DOHH2 (cell line): ENCODE results near the gene CCDC146.

Source experiments
- H3F3A ChIP-seq: fragments of 200-600 bp; sonication (generic), shearing (Covaris generic); 2 replicates; pipeline ENCODE4 v1.6.0; 2016; ENCODE audit warnings: antibody characterized with exemption, mild to moderate bottlenecking; ENCODE audit not compliant: control insufficient read depth, insufficient read depth
- H3K27ac ChIP-seq: fragments of 200-600 bp; sonication (generic); 2 replicates; pipeline ENCODE4 v1.5.1; 2014; ENCODE audit warnings: low read depth, mild to moderate bottlenecking, low read length, moderate library complexity
- H3K27me3 ChIP-seq: fragments of 200-600 bp; sonication (generic); 2 replicates; pipeline ENCODE4 v1.6.1; 2014; ENCODE audit warnings: mild to moderate bottlenecking, low read length, mixed read lengths; ENCODE audit not compliant: control insufficient read depth
- H3K36me3 ChIP-seq: fragments of 200-600 bp; sonication (generic); 2 replicates; pipeline ENCODE4 v1.6.1; 2014; ENCODE audit warnings: mild to moderate bottlenecking, low read length, moderate library complexity, mixed read lengths; ENCODE audit not compliant: control insufficient read depth
- H3K4me1 ChIP-seq: fragments of 200-600 bp; sonication (generic); 2 replicates; pipeline ENCODE4 v1.6.1; 2014; ENCODE audit warnings: mild to moderate bottlenecking, low read length, mixed read lengths; ENCODE audit not compliant: control insufficient read depth
- H3K4me2 ChIP-seq: fragments of 200-600 bp; sonication (generic); 2 replicates; pipeline ENCODE4 v1.6.0; 2014; ENCODE audit warnings: mild to moderate bottlenecking, low read length, moderate library complexity
- H3K4me3 ChIP-seq: fragments of 200-600 bp; sonication (generic); 2 replicates; pipeline ENCODE4 v1.5.1; 2014; ENCODE audit warnings: mild to moderate bottlenecking, low read length, mixed read lengths
- H3K79me2 ChIP-seq: fragments of 200-600 bp; sonication (generic); 2 replicates; pipeline ENCODE4 v1.6.1; 2014; ENCODE audit warnings: mild to moderate bottlenecking, low read length, mixed read lengths; ENCODE audit not compliant: control insufficient read depth
- H3K9me2 ChIP-seq: fragments of 200-600 bp; sonication (generic); replicated peaks from 2 replicates; pipeline ENCODE4 v1.6.1; 2014; ENCODE audit warnings: mild to moderate bottlenecking, low read length, mixed read lengths; ENCODE audit not compliant: control insufficient read depth
- H3K9me3 ChIP-seq: fragments of 200-600 bp; sonication (generic); 2 replicates; pipeline ENCODE4 v1.6.1; 2014; ENCODE audit warnings: antibody characterized with exemption, low read length, mixed read lengths; ENCODE audit not compliant: control insufficient read depth, insufficient read depth
- H4K20me1 ChIP-seq: fragments of 200-600 bp; sonication (generic); 2 replicates; pipeline ENCODE4 v1.6.0; 2014; ENCODE audit warnings: low read depth, mild to moderate bottlenecking, antibody characterized with exemption, low read length, moderate library complexity; ENCODE audit not compliant: control insufficient read depth, insufficient read depth
- EZH2phosphoT487 ChIP-seq: fragments of 200-600 bp; sonication (generic); IDR thresholded peaks from 2 replicates; pipeline ENCODE4 v1.6.1; 2017; ENCODE audit warnings: borderline replicate concordance, mild to moderate bottlenecking, antibody characterized with exemption, low read length, moderate library complexity, mixed read lengths
- TF ChIP-seq, protein P1 (sequence below): fragments of 200-600 bp; sonication (generic); IDR thresholded peaks from one replicate; pipeline ENCODE4 v1.5.1; 2014; ENCODE audit warnings: antibody characterized with exemption, mild to moderate bottlenecking, low read depth, low read length; ENCODE audit not compliant: poor library complexity, severe bottlenecking

Gene CCDC146

GRCh38 chr7:77284616-77285015 lies 162.2 kb downstream of the CCDC146 start:
- no peaks in the 10 kb centered on the region for H3F3A ChIP-seq

DNA sequence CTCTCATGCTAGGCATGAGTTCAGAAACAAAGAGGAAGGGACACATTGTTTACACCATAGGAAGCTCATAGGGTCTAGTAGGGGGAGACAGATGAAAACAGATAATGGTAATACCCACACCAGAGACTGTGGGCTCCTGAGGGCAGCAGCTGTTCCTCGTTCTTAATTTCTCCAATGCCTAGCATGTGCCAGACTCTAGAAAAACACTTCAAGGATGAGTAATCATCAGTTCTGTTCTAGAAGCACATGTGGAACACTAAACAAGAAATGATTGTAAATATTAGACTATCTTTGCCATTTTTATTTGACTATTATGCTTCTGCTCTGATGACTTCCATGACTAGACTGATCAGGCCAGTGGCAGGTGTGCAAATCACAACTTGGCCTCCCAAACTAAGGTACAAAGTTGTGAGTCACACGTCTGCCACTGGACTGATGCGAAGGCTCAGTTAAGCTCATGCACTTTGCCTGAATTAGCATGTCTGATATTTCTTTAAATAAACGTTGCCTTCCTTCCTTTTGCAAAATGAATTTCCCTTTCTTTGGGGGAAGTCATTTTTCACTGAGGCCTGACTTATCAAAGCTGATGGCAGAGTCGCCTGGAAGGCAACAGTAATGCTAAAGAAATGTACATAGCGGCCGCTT lies 166.4 kb downstream of the CCDC146 start:
- no peaks in the 10 kb centered on the region for H3K9me2 ChIP-seq
- no peaks in the 10 kb centered on the region for H3F3A ChIP-seq
- H3K36me3 ChIP-seq: no peaks in the 10 kb centered on the region
- no peaks in the 10 kb centered on the region for H3K79me2 ChIP-seq
- H4K20me1 ChIP-seq: no peaks in the 10 kb centered on the region
- H3K9me3 ChIP-seq: no peaks in the 10 kb centered on the region
- H3K27me3 ChIP-seq: no peaks in the 10 kb centered on the region
- no peak overlapping the region for H3K27ac ChIP-seq
- TF ChIP-seq EZH2phosphoT487: no peak
- TF ChIP-seq, protein P1, sequence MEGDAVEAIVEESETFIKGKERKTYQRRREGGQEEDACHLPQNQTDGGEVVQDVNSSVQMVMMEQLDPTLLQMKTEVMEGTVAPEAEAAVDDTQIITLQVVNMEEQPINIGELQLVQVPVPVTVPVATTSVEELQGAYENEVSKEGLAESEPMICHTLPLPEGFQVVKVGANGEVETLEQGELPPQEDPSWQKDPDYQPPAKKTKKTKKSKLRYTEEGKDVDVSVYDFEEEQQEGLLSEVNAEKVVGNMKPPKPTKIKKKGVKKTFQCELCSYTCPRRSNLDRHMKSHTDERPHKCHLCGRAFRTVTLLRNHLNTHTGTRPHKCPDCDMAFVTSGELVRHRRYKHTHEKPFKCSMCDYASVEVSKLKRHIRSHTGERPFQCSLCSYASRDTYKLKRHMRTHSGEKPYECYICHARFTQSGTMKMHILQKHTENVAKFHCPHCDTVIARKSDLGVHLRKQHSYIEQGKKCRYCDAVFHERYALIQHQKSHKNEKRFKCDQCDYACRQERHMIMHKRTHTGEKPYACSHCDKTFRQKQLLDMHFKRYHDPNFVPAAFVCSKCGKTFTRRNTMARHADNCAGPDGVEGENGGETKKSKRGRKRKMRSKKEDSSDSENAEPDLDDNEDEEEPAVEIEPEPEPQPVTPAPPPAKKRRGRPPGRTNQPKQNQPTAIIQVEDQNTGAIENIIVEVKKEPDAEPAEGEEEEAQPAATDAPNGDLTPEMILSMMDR: no peak
- no peak overlapping the region for H3K4me2 ChIP-seq
- H3K4me1 ChIP-seq: no peaks in the 10 kb centered on the region
- H3K4me3 ChIP-seq: no peak overlapping the region

More at GRCh38 chr7:77284616-77285015, 162.2 kb downstream of the CCDC146 start:
- Histone ChIP-seq H3K36me3 (no peaks in the 10 kb centered on the region), H3K4me3 (no peak overlapping the region), H3K9me3 (no peaks in the 10 kb centered on the region), H3K79me2 (no peaks in the 10 kb centered on the region), H4K20me1 (no peaks in the 10 kb centered on the region), H3K4me2 (no peak overlapping the region), H3K27me3 (0 out of 2 replicates have a peak, but pooled peaks cover 3% of the 10 kb centered on the region), H3K9me2 (no peaks in the 10 kb centered on the region), H3K27ac (no peak overlapping the region), H3K4me1 (no peaks in the 10 kb centered on the region)
- TF ChIP-seq, protein P1: no peak
- no peak for TF ChIP-seq EZH2phosphoT487

- H3K4me1 ChIP-seq: no peaks in the 10 kb centered on the region
Observed at GRCh38 chr7:77289387-77289786, 167.0 kb downstream of the CCDC146 start.

More at GRCh38 chr7:77289387-77289786, 167.0 kb downstream of the CCDC146 start:
- Histone ChIP-seq H3F3A (no peaks in the 10 kb centered on the region), H3K9me3 (no peaks in the 10 kb centered on the region), H3K36me3 (no peaks in the 10 kb centered on the region), H3K27ac (no peak overlapping the region), H3K4me2 (no peak overlapping the region), H3K9me2 (no peaks in the 10 kb centered on the region), H3K79me2 (no peaks in the 10 kb centered on the region), H3K4me3 (no peak overlapping the region), H4K20me1 (no peaks in the 10 kb centered on the region), H3K27me3 (no peaks in the 10 kb centered on the region)
- TF ChIP-seq EZH2phosphoT487: no peak
- TF ChIP-seq, protein P1: no peak
